Transverse colon (tissue), 4 donors: ENCODE data around the gene NLRP4. TPM values are rescaled to one million over a fixed set of nuclear protein-coding genes. Genes with fewer than 3 reads are reported as not detected.

Source experiments
- DNase-seq: peaks from one replicate; pipeline ENCODE4 v3.0.0-alpha.2; 2019
- H3K27ac ChIP-seq, 4 donors: fragments of 200-600 bp; sonication (generic); 2 replicates each; pipeline ENCODE4 v1.5.1; 2016 to 2018; ENCODE audit warnings: inconsistent platforms in 4 of 4
- H3K27me3 ChIP-seq: fragments of 200-600 bp; sonication (generic); 2 replicates; pipeline ENCODE4 v1.5.1; 2017; ENCODE audit warnings: inconsistent platforms
- H3K36me3 ChIP-seq, 4 donors: fragments of 200-600 bp; sonication (generic); 2 replicates each; pipeline ENCODE4 v1.5.1; 2017 to 2019; ENCODE audit warnings: inconsistent platforms in 4 of 4
- H3K4me1 ChIP-seq, 4 donors: fragments of 200-600 bp; sonication (generic); 2 replicates each; pipeline ENCODE4 v1.5.1; 2017 to 2020; ENCODE audit warnings: inconsistent platforms in 4 of 4
- H3K4me3 ChIP-seq, 4 donors: fragments of 200-600 bp; sonication (generic); 1 replicate in 1 of 4; 2 replicates in 3 of 4; pipeline versions ENCODE4 v1.5.1 to v1.6.1; 2017 to 2019; ENCODE audit warnings: inconsistent platforms in 4 of 4
- H3K9me3 ChIP-seq, 2 donors: fragments of 200-600 bp; sonication (generic); 2 replicates each; pipeline ENCODE4 v1.5.1; 2017 to 2019; ENCODE audit warnings: inconsistent platforms in 2 of 2
- CTCF ChIP-seq, 5 experiments: fragments of 200-600 bp in 3 of 5; fragments of 450-650 bp in 2 of 5; sonication (generic) in 3 of 5; IDR thresholded peaks; 1 replicate in 2 of 5; 2 replicates in 3 of 5; pipeline ENCODE4 v1.5.1; 2016 to 2017; ENCODE audit warnings: antibody characterized with exemption in 5 of 5, inconsistent platforms in 3 of 5, mild to moderate bottlenecking in 2 of 5, moderate library complexity in 1 of 5
- EP300 ChIP-seq: sonication (generic); formaldehyde crosslinking; IDR thresholded peaks from one replicate; pipeline ENCODE4 v1.6.1; 2017; ENCODE audit warnings: antibody characterized with exemption, low read depth
- POLR2A ChIP-seq: fragments of 450-650 bp; IDR thresholded peaks from one replicate; pipeline ENCODE4 v1.6.1; 2016; ENCODE audit warnings: antibody characterized with exemption, mild to moderate bottlenecking, moderate library complexity
- POLR2AphosphoS5 ChIP-seq, 3 donors: sonication (generic); formaldehyde crosslinking; IDR thresholded peaks; one replicate each; pipeline ENCODE4 v1.6.1; 2016; ENCODE audit warnings: antibody characterized with exemption in 3 of 3
- WGBS, 2 donors: methylation state at CpG; one replicate each; pipeline ENCODE4 v1.1.5; 2018; ENCODE audit warnings: low coverage in 1 of 2; 5-methylcytosine and 5-hydroxymethylcytosine counted together
- in situ Hi-C, 4 donors: fragments of 200-750 bp; cut with MboI; loops; one replicate each; pipeline versions ENCODE4 v1.15.0 to v1.15.1; 2017; ENCODE audit warnings: low sequenced_read_pairs in 3 of 4, low pct_ligation_motif_present in 1 of 4, low pct_unique_long_range_greater_than_20kb in 1 of 4
- intact Hi-C: fragments of 100-400 bp; cut with DNase I; formaldehyde crosslinking; loops from one replicate; pipeline ENCODE4 v1.15.1; 2023; ENCODE audit warnings: low total_unique reads
- total RNA-seq, 4 donors: library from RNA; depleted of rRNA; stranded (reverse); fragments of >200 nt; gene quantifications; one replicate each; pipeline ENCODE4 v1.1.0, GENCODE V29; 2016

Gene NLRP4
- total RNA-seq, 4 donors from 2014 or later: not detected

- no peak for TF ChIP-seq CTCF (IDR thresholded peaks at IDR 0.05)
- TF ChIP-seq POLR2AphosphoS5 (IDR thresholded peaks at IDR 0.05): no peak
- TF ChIP-seq POLR2A: no peak
- no peak for TF ChIP-seq EP300
- Histone ChIP-seq H3K27me3 (no peaks in the 10 kb centered on the region), H3K4me3 (no peak overlapping the region), H3K27ac (no peak overlapping the region), H3K4me1 (no peaks in the 10 kb centered on the region), H3K36me3 (no peaks in the 10 kb centered on the region), H3K9me3 (no peaks in the 10 kb centered on the region)
- intact Hi-C loops (no loop called here), in situ Hi-C loops (no loop called here)
- no peak for DNase-seq
- WGBS, 2 donors: 88 to 94% methylated on average over 7 to 14 of the region's 14 CpGs
Observed at GRCh38 chr19:55858401-55858800, 22.1 kb downstream of the NLRP4 start.

- no peaks in the 10 kb centered on the region for H3K4me1 ChIP-seq
- no peaks in the 10 kb centered on the region for H3K36me3 ChIP-seq
- no peak overlapping the region for H3K27ac ChIP-seq
- H3K4me3 ChIP-seq: no peak overlapping the region
- TF ChIP-seq POLR2A (no peak), CTCF (IDR thresholded peaks at IDR 0.05) (no peak), POLR2AphosphoS5 (IDR thresholded peaks at IDR 0.05) (no peak)
- H3K27me3 ChIP-seq: no peaks in the 10 kb centered on the region
- intact Hi-C loops (no loop called here), in situ Hi-C loops (no loop called here)
- 53 to 60% methylated on average over 2 to 5 of the region's 5 CpGs for WGBS, 2 donors
- no peak for DNase-seq
- H3K9me3 ChIP-seq: no peaks in the 10 kb centered on the region
Observed at GRCh38 chr19:55858969-55859368, 22.6 kb downstream of the NLRP4 start.

- Histone ChIP-seq H3K9me3 (peaks cover 0 to 4% of the 10 kb centered on the region in 2 donors), H3K27ac (no peak overlapping the region), H3K27me3 (no peaks in the 10 kb centered on the region), H3K4me3 (no peak overlapping the region), H3K4me1 (no peaks in the 10 kb centered on the region), H3K36me3 (no peaks in the 10 kb centered on the region)
- intact Hi-C loops (no loop called here), in situ Hi-C loops (no loop called here)
- no peak for TF ChIP-seq CTCF (IDR thresholded peaks at IDR 0.05)
- TF ChIP-seq POLR2A: no peak
- TF ChIP-seq POLR2AphosphoS5 (IDR thresholded peaks at IDR 0.05): no peak
- TF ChIP-seq EP300: no peak
- DNase-seq: no peak
- WGBS, 2 donors: 47 to 58% methylated on average over 2 to 3 of the region's 3 CpGs
Observed at GRCh38 chr19:55866521-55866920, 30.2 kb downstream of the NLRP4 start.

DNA sequence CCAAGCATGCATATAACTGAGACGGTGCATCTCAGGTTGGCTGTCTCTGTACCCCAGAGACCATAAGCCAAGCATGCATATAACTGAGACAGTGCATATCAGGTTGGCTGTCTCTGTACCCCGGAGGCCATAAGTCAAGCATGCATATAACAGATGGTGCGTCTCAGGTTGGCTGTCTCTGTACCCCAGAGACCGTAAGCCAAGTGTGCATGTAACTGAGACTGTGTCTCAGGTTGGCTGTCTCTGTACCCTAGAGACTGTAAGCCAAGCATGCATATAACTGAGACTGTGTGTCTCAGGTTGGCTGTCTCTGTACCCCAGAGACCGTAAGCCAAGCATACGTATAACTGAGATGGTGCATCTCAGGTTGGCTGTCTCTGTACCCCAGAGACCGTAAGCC, 30.8 kb downstream of the NLRP4 start:
- H3K4me1 ChIP-seq: no peaks in the 10 kb centered on the region
- no peaks in the 10 kb centered on the region for H3K36me3 ChIP-seq
- intact Hi-C loops: no loop called here
- in situ Hi-C loops: no loop called here
- peaks cover 0 to 4% of the 10 kb centered on the region in 2 donors for H3K9me3 ChIP-seq
- no peaks in the 10 kb centered on the region for H3K27me3 ChIP-seq
- no peak overlapping the region for H3K4me3 ChIP-seq
- H3K27ac ChIP-seq: no peak overlapping the region
- no peak for DNase-seq
- TF ChIP-seq CTCF (IDR thresholded peaks at IDR 0.05) (no peak), POLR2A (no peak), EP300 (no peak), POLR2AphosphoS5 (IDR thresholded peaks at IDR 0.05) (no peak)
- 76% methylated on average over 7 of the region's 7 CpGs; no CpG with 5 or more reads in 1 of the 2 donors for WGBS, 2 donors
